Mononuclear cell (primary cell): ENCODE results near the gene PAQR6. TPM values are rescaled to one million over a fixed set of nuclear protein-coding genes. Genes with fewer than 3 reads are reported as not detected.

Source experiments
- H3K27me3 ChIP-seq: 2 replicates; pipeline ENCODE4 v1.6.0; 2011; ENCODE audit warnings: low read length, control low read depth; ENCODE audit not compliant: insufficient read depth
- H3K4me1 ChIP-seq: 2 replicates; pipeline ENCODE4 v1.5.1; 2011; ENCODE audit warnings: mild to moderate bottlenecking, low read length, control low read depth; ENCODE audit not compliant: insufficient read depth
- H3K4me3 ChIP-seq: 2 replicates; pipeline ENCODE4 v1.5.1; 2011; ENCODE audit warnings: mild to moderate bottlenecking, low read length, moderate library complexity
- H3K9me3 ChIP-seq: 2 replicates; pipeline ENCODE4 v1.5.1; 2011; ENCODE audit warnings: low read depth, mild to moderate bottlenecking, control low read depth, low read length
- total RNA-seq: library from RNA; depleted of rRNA; stranded (reverse); fragments of >200 nt; gene quantifications from one replicate; pipeline ENCODE4 v1.2.3, GENCODE V29; 2012

PAQR6 gene
- total RNA-seq, 1 donor, result 0.94 TPM

GRCh38 chr1:156279837-156280236 lies 32.0 kb upstream of the PAQR6 start:
- H3K4me1 ChIP-seq, result peaks cover 88% of the 10 kb centered on the region
- no peak overlapping the region for H3K4me3 ChIP-seq
- H3K27me3 ChIP-seq, result no peaks in the 10 kb centered on the region
- no peaks in the 10 kb centered on the region for H3K9me3 ChIP-seq

- Histone ChIP-seq H3K27me3 (no peaks in the 10 kb centered on the region), H3K4me3 (no peak overlapping the region), H3K9me3 (no peaks in the 10 kb centered on the region), H3K4me1 (peaks cover 67% of the 10 kb centered on the region)
Measured at GRCh38 chr1:156276966-156277381, 29.1 kb upstream of the PAQR6 start.

GRCh38 chr1:156276532-156276931 lies 28.7 kb upstream of the PAQR6 start:
- H3K4me3 ChIP-seq, result no peak overlapping the region
- H3K9me3 ChIP-seq, result no peaks in the 10 kb centered on the region
- H3K4me1 ChIP-seq, result peaks cover 62% of the 10 kb centered on the region
- H3K27me3 ChIP-seq, result no peaks in the 10 kb centered on the region

GRCh38 chr1:156270314-156270713 lies 22.5 kb upstream of the PAQR6 start:
- H3K27me3 ChIP-seq, result no peaks in the 10 kb centered on the region
- peaks cover 3% of the 10 kb centered on the region for H3K4me1 ChIP-seq
- H3K9me3 ChIP-seq, result no peaks in the 10 kb centered on the region

GRCh38 chr1:156268336-156268735 lies 20.5 kb upstream of the PAQR6 start:
- H3K27me3 ChIP-seq, result no peaks in the 10 kb centered on the region
- no peaks in the 10 kb centered on the region for H3K4me1 ChIP-seq
- no peak overlapping the region for H3K4me3 ChIP-seq
- H3K9me3 ChIP-seq, result no peaks in the 10 kb centered on the region

More at GRCh38 chr1:156270314-156270713, 22.5 kb upstream of the PAQR6 start:
- no peak overlapping the region for H3K4me3 ChIP-seq

GRCh38 chr1:156266051-156266450 lies 18.2 kb upstream of the PAQR6 start:
- no peaks in the 10 kb centered on the region for H3K4me1 ChIP-seq
- no peaks in the 10 kb centered on the region for H3K9me3 ChIP-seq
- no peaks in the 10 kb centered on the region for H3K27me3 ChIP-seq
- no peak overlapping the region for H3K4me3 ChIP-seq

GRCh38 chr1:156263288-156263655 lies 15.4 kb upstream of the PAQR6 start:
- Histone ChIP-seq H3K4me1 (no peaks in the 10 kb centered on the region), H3K27me3 (no peaks in the 10 kb centered on the region), H3K9me3 (no peaks in the 10 kb centered on the region), H3K4me3 (no peak overlapping the region)

GRCh38 chr1:156262461-156263287 lies 14.8 kb upstream of the PAQR6 start:
- no peaks in the 10 kb centered on the region for H3K9me3 ChIP-seq
- H3K4me1 ChIP-seq, result no peaks in the 10 kb centered on the region
- H3K4me3 ChIP-seq, result no peak overlapping the region
- H3K27me3 ChIP-seq, result no peaks in the 10 kb centered on the region

- Histone ChIP-seq H3K4me3 (no peak overlapping the region), H3K9me3 (no peaks in the 10 kb centered on the region), H3K27me3 (no peaks in the 10 kb centered on the region), H3K4me1 (no peaks in the 10 kb centered on the region)
Measured at GRCh38 chr1:156260896-156261295, 13.0 kb upstream of the PAQR6 start.

- Histone ChIP-seq H3K4me1 (no peaks in the 10 kb centered on the region), H3K27me3 (no peaks in the 10 kb centered on the region), H3K9me3 (no peaks in the 10 kb centered on the region), H3K4me3 (no peak overlapping the region)
Measured at GRCh38 chr1:156259805-156260204, 11.9 kb upstream of the PAQR6 start.

- H3K9me3 ChIP-seq, result no peaks in the 10 kb centered on the region
- H3K27me3 ChIP-seq, result no peaks in the 10 kb centered on the region
- no peak overlapping the region for H3K4me3 ChIP-seq
- H3K4me1 ChIP-seq, result no peaks in the 10 kb centered on the region
Measured at GRCh38 chr1:156258859-156259258, 11.0 kb upstream of the PAQR6 start.

- Histone ChIP-seq H3K27me3 (no peaks in the 10 kb centered on the region), H3K9me3 (no peaks in the 10 kb centered on the region), H3K4me1 (no peaks in the 10 kb centered on the region), H3K4me3 (no peak overlapping the region)
Measured at GRCh38 chr1:156257711-156258110, 9.9 kb upstream of the PAQR6 start.

GRCh38 chr1:156253634-156254033 lies 5.8 kb upstream of the PAQR6 start:
- no peaks in the 10 kb centered on the region for H3K4me1 ChIP-seq
- no peaks in the 10 kb centered on the region for H3K27me3 ChIP-seq
- no peaks in the 10 kb centered on the region for H3K9me3 ChIP-seq
- no peak overlapping the region for H3K4me3 ChIP-seq

GRCh38 chr1:156251527-156251926 lies 3.7 kb upstream of the PAQR6 start:
- H3K9me3 ChIP-seq, result no peaks in the 10 kb centered on the region
- H3K27me3 ChIP-seq, result no peaks in the 10 kb centered on the region
- no peaks in the 10 kb centered on the region for H3K4me1 ChIP-seq
- H3K4me3 ChIP-seq, result no peak overlapping the region

- Histone ChIP-seq H3K4me1 (peaks cover 17% of the 10 kb centered on the region), H3K9me3 (no peaks in the 10 kb centered on the region), H3K27me3 (peaks cover 8% of the 10 kb centered on the region), H3K4me3 (no peak overlapping the region)
Measured at GRCh38 chr1:156249593-156249992, 1.7 kb upstream of the PAQR6 start.

GRCh38 chr1:156248323-156248683 lies 447 bp upstream of the PAQR6 start:
- Histone ChIP-seq H3K27me3 (peaks cover 8% of the 10 kb centered on the region), H3K4me3 (no peak overlapping the region), H3K9me3 (no peaks in the 10 kb centered on the region), H3K4me1 (peaks cover 17% of the 10 kb centered on the region)
